Neural progenitor cell (in vitro differentiated cells): ENCODE data around the gene FOXE3.

ENCODE experiments used
- CTCF ChIP-seq: fragments of 200-600 bp; sonication (generic); IDR thresholded peaks from 2 replicates; pipeline ENCODE4 v1.5.1; 2017; ENCODE audit warnings: antibody characterized with exemption, mild to moderate bottlenecking
- EZH2phosphoT487 ChIP-seq: fragments of 200-600 bp; sonication (generic); IDR thresholded peaks from 2 replicates; pipeline ENCODE4 v1.6.1; 2017; ENCODE audit warnings: antibody characterized with exemption

- no peak for TF ChIP-seq CTCF
- no peak for TF ChIP-seq EZH2phosphoT487
Measured at GRCh38 chr1:47415728-47416318, at the start of gene FOXE3.
